Astrocyte (in vitro differentiated cells and primary cell): ENCODE data around the gene ABCF1.

Experiments
- CTCF ChIP-seq: IDR thresholded peaks from 2 replicates; pipeline ENCODE4 v1.5.1; 2011; ENCODE audit warnings: low read depth, mild to moderate bottlenecking, inconsistent platforms, low read length, moderate library complexity; ENCODE audit not compliant: insufficient read depth
- EZH2 ChIP-seq: IDR thresholded peaks from 2 replicates; pipeline ENCODE4 v1.6.1; 2012; ENCODE audit warnings: mild to moderate bottlenecking, low read length, inconsistent platforms; ENCODE audit not compliant: insufficient read depth

GRCh38 chr6:30571075-30571761 lies at the start of gene ABCF1:
- no peak for TF ChIP-seq CTCF
- no peak for TF ChIP-seq EZH2
